Left forelimb (tissue), 1 donor: ENCODE measurements around the gene ZNF277.
"Not testable (repeated sequence)": the region's sequence is repeated elsewhere in the genome, so short reads cannot be mapped to it uniquely, and the experiment has no call there.

Experiments
- DNase-seq: peaks from one replicate; pipeline ENCODE4 v3.0.0-alpha.2; 2018; ENCODE audit warnings: low spot score

Gene ZNF277

GRCh38 chr7:112356596-112356995, 150.1 kb downstream of the ZNF277 start:
- DNase-seq, result no peak

- no peak for DNase-seq
These were observed 150.6 kb downstream of the ZNF277 start for GRCh38 chr7:112357136-112357535.

DNA sequence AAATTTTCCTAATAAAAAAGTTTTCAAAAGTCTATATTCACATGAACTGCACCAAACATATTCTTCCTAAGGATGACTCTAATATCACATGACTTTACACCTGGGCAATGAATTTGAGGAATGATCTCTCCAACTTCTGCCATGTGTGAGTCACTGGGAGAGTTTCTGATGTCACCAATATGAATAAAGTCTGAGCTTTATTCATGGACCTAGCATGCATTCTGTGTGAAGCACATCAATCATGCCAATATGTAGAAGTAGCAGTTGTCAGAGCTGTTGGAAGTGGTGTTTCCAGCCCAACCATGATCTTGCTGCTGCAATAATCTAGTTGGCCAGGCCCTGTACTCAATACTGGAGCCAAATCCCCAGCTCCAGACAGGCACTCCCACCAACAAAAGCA, 152.0 kb downstream of the ZNF277 start:
- no peak for DNase-seq

- no peak for DNase-seq
These were observed 152.6 kb downstream of the ZNF277 start for GRCh38 chr7:112359086-112359485.

GRCh38 chr7:112360681-112361080, 154.2 kb downstream of the ZNF277 start:
- no peak for DNase-seq

GRCh38 chr7:112361154-112361553, 154.7 kb downstream of the ZNF277 start:
- no peak for DNase-seq

DNA sequence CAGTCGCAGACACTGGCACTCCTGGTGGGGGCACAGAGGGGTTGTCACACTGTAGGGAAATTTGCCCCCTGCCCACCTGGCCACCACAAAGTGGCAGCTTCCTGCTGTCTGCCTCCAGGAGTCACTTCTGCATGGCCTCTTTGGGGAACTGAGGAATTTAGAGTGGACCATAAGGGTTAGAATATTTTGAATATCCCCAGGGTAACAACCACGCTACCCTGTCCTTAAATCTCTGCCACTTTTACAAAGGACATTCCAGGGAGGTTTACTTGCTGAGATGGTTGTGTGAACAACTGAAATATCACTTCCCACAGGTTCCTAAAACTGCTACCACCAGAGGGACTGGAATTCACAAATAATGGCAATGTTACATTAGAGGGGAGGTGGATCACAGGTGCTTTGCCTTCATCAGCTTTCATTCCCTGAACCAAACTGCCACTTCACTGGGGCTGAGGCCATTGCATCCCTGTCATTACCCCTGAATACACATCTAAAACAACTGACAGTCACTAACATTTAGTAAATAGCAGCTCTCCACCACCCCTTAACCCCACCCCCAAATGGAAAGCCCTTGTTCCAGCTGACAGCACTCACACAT, 155.7 kb downstream of the ZNF277 start:
- no peak for DNase-seq

DNA sequence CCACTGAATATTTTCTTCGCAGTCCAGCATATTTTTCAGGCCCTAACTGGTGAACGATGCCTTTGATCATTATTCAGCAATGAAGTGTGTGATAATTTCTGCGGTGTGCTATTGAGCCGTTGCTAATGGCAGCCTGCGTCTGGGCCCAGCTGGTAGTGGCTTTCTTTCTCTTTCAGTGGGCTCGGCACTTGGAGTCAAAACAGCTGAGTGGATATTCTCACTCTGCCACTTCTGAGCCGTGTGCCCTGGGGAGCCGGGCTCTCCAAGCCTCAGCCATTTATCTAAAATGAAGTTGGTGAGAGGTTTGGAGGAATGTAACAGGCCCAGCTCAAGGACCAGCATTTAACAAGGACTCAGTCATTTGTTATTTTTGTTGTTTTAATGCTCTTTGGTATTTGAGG, 156.2 kb downstream of the ZNF277 start:
- DNase-seq, result no peak

DNA sequence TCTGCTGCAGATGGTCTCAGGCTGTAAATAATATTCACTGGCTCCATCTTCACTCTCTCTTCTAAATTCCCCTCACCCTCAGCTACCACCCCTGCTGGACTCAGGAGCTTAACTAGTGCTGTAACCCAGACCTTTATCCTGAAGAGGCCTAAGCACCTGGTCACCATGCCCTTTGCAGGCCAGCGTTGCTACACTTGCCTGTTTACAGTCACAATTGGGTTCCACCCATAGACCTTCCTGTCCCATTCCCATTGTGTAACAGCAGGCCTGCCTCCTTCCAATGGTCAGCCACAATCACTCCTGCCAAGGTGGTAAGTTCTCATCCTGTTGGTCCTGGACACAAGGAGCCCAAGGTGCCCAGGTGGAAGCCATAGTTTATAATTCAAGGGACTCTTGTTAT, 157.9 kb downstream of the ZNF277 start:
- no peak for DNase-seq

- no peak for DNase-seq
These were observed 159.1 kb downstream of the ZNF277 start for GRCh38 chr7:112365551-112365950.

- DNase-seq, result no peak
These were observed 160.4 kb downstream of the ZNF277 start for GRCh38 chr7:112366886-112367285.

DNA sequence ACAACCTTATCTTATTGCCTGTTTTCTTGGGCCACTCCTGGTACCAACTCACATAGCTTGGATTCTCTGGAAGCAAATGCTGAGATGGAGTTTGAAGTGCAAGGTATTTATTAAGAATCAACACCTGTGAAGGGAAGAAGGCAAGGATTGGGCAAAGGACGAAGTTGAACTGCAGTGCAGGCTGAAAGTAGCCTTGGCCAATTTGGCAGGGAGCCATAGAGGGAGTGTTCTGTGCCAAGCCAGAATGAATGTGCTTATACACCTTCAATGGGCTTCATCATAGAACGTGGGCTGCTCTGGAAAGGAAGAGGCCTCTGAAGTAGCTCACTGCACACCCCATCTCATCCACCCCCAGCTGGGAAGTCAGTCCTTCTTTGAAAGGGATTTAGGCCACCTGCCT, 163.9 kb downstream of the ZNF277 start:
- no peak for DNase-seq

DNA sequence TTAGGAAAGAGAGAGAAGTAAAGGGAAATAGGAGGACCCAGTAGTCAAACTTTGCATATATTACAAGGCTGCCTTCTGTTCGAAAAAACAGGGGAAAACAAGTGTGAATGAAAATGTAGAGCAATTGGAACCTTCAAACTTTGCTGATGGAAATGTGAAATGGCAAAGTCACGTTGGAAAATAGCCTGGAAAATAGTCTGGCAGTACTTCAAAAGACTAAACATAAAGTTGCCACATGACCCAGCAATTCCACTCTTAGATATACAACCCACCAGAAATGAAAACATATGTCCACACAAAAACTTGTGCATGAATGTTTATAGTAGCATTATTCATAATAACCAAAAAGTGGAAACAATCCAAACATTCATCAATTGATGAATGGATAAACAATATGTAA, 165.2 kb downstream of the ZNF277 start:
- no peak for DNase-seq

- no peak for DNase-seq
These were observed 165.6 kb downstream of the ZNF277 start for GRCh38 chr7:112372101-112372500.

DNA sequence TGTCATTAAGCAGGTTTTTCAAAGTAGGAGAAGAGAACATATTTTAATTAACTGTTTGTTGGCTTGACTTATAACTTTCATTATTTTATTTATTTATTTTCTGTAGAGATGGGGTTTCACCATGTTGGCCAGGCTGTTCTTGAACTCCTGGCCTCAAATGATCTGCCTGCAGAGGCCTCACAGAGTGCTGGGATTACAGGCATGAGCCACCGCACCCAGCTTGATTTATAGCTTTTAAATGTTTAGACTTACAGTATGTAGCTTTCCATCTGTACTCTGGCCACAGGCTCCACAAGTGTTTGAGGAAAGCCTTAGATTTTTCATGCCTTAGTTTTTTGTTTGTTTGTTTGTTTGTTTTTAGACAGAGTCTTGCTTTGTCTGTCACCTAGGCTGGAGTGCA, 171.1 kb downstream of the ZNF277 start:
- DNase-seq, result no peak

- DNase-seq, result no peak
These were observed 175.0 kb downstream of the ZNF277 start for GRCh38 chr7:112381311-112382091.

DNA sequence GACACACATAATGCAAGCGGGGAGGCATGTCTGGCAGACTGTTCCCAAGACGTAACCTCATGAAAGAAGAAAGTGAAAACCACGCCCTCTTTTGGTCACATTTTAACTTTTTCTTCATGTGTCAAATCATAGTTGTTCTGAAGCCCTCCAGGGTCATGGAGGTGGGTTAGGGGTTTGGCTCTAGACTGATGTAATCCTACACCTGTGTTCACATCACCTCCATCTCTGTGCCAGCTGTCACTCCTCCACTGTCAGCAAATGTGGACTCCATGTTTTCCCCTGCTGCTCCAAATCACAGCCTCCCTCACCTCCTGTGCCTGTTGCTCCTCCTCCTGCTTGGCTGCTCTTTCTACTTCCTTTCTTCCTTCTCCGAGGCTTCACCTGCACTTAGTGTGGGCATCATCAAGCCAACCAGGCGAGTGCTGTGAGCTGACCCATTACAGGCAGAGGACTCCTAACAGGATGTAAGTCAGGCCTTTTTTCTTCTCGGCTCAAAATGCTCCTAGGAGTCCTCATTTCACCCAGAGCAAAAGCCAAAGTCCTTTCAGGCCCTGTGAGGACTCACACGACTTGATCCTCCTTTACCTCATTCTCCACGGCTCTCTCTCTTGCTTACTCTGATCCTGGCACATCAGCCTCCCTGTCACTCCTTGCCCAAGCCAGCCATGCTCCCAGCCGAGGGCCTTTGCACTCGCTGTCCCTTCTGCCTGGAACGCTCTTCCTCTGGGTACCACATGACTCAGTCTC, 177.3 kb downstream of the ZNF277 start:
- DNase-seq, result no peak

- no peak for DNase-seq
These were observed 179.0 kb downstream of the ZNF277 start for GRCh38 chr7:112385516-112385915.

DNA sequence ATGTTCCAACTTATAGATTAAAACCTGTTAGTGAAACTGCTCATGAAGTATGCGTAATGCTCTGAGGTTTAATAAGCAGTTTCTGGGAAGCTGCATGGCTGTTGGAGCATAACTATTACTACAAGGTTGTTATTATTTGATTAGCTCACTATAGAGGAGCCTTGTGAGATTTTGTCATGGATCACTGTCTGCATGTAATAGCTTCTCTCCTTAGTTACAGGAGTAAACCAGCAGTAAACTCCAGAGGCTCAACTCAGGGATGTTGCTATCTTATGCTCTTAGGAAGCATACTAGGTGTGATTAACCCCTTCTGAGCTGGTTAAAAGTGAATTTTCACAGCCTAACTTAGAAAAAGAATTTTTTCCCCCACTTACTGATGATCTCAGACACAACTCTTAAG, 180.1 kb downstream of the ZNF277 start:
- DNase-seq, result no peak

- DNase-seq, result no peak
These were observed 183.7 kb downstream of the ZNF277 start for GRCh38 chr7:112390167-112390566.

- not testable (repeated sequence) for DNase-seq
These were observed 184.8 kb downstream of the ZNF277 start for GRCh38 chr7:112391079-112391821.

- DNase-seq, result not testable (repeated sequence)
These were observed 185.4 kb downstream of the ZNF277 start for GRCh38 chr7:112391841-112392286.
